GM21576 (cell line): ENCODE data around the gene TMPRSS7.
"Not testable (repeated sequence)": the region's sequence is repeated elsewhere in the genome, so short reads cannot be mapped to it uniquely, and the experiment has no call there.

Source experiments
- ATAC-seq: cut with Tn5 transposase; IDR thresholded peaks from one replicate; pipeline ENCODE4 v1.9.1; 2021; ENCODE audit warnings: mild to moderate bottlenecking, moderate library complexity; ENCODE audit not compliant: unreplicated experiment

The TMPRSS7 gene

GRCh38 chr3:112011376-112011940, 23.1 kb upstream of the TMPRSS7 start:
- ATAC-seq: no peak

GRCh38 chr3:112012205-112012992, 22.1 kb upstream of the TMPRSS7 start:
- no peak for ATAC-seq

GRCh38 chr3:112013058-112013783, 21.3 kb upstream of the TMPRSS7 start:
- no peak for ATAC-seq

- ATAC-seq: no peak
Measured at GRCh38 chr3:112013784-112014143, 20.8 kb upstream of the TMPRSS7 start.

- no peak for ATAC-seq
Measured at GRCh38 chr3:112017091-112017490, 17.4 kb upstream of the TMPRSS7 start.

- ATAC-seq: no peak
Measured at GRCh38 chr3:112018712-112019111, 15.8 kb upstream of the TMPRSS7 start.

GRCh38 chr3:112019716-112020115, 14.8 kb upstream of the TMPRSS7 start:
- ATAC-seq: no peak

GRCh38 chr3:112020674-112021085, 13.9 kb upstream of the TMPRSS7 start:
- no peak for ATAC-seq

GRCh38 chr3:112027142-112027541, 7.4 kb upstream of the TMPRSS7 start:
- ATAC-seq: no peak

- ATAC-seq: no peak
Measured at GRCh38 chr3:112027826-112028225, 6.7 kb upstream of the TMPRSS7 start.

GRCh38 chr3:112030901-112031300, 3.6 kb upstream of the TMPRSS7 start:
- no peak for ATAC-seq

GRCh38 chr3:112032098-112032731, 2.3 kb upstream of the TMPRSS7 start:
- ATAC-seq: no peak

GRCh38 chr3:112035241-112035640, 705 bp downstream of the TMPRSS7 start:
- ATAC-seq: no peak

GRCh38 chr3:112037194-112037593, 2.7 kb downstream of the TMPRSS7 start:
- not testable (repeated sequence) for ATAC-seq

- no peak for ATAC-seq
Measured at GRCh38 chr3:112038863-112039262, 4.3 kb downstream of the TMPRSS7 start.

GRCh38 chr3:112041321-112041720, 6.8 kb downstream of the TMPRSS7 start:
- ATAC-seq: no peak

- ATAC-seq: no peak
Measured at GRCh38 chr3:112042842-112043280, 8.3 kb downstream of the TMPRSS7 start.

GRCh38 chr3:112043621-112044201, 9.2 kb downstream of the TMPRSS7 start:
- ATAC-seq: peak; percentile 87

GRCh38 chr3:112046599-112046998, 12.1 kb downstream of the TMPRSS7 start:
- no peak for ATAC-seq

- ATAC-seq: no peak
Measured at GRCh38 chr3:112047264-112047663, 12.7 kb downstream of the TMPRSS7 start.

GRCh38 chr3:112048911-112049310, 14.4 kb downstream of the TMPRSS7 start:
- ATAC-seq: no peak
